Neuronal stem cell (in vitro differentiated cells): Measurements from ENCODE around the gene CHST7.

ENCODE experiments used
- DNase-seq: peaks from one replicate; pipeline ENCODE4 v3.0.0-alpha.2; 2013; ENCODE audit warnings: low spot score
- H2AFZ ChIP-seq: one replicate; pipeline ENCODE4 v1.6.1; 2013; ENCODE audit warnings: mild to moderate bottlenecking, low read length, inconsistent platforms
- H2AK5ac ChIP-seq: 2 replicates; pipeline ENCODE4 v1.6.1; 2013; ENCODE audit warnings: low read depth, mild to moderate bottlenecking, inconsistent platforms, low read length, moderate library complexity, mixed read lengths
- H2BK120ac ChIP-seq: 2 replicates; pipeline ENCODE4 v1.6.1; 2013; ENCODE audit warnings: low read depth, mild to moderate bottlenecking, inconsistent platforms, low read length, moderate library complexity, mixed read lengths
- H2BK12ac ChIP-seq: one replicate; pipeline ENCODE4 v1.6.1; 2013; ENCODE audit warnings: low read length, inconsistent platforms
- H2BK15ac ChIP-seq: 2 replicates; pipeline ENCODE4 v1.6.1; 2013; ENCODE audit warnings: mild to moderate bottlenecking, low read length, inconsistent platforms, mixed read lengths
- H2BK5ac ChIP-seq: one replicate; pipeline ENCODE4 v1.6.1; 2013; ENCODE audit warnings: inconsistent platforms, mild to moderate bottlenecking, low read length, moderate library complexity
- H3K14ac ChIP-seq: one replicate; pipeline ENCODE4 v1.6.1; 2013; ENCODE audit warnings: low read length, inconsistent platforms
- H3K18ac ChIP-seq: 2 replicates; pipeline ENCODE4 v1.6.1; 2013; ENCODE audit warnings: low read length, inconsistent platforms
- H3K23ac ChIP-seq: 2 replicates; pipeline ENCODE4 v1.6.1; 2013; ENCODE audit warnings: low read depth, mild to moderate bottlenecking, mixed read lengths, low read length, inconsistent platforms; ENCODE audit not compliant: poor library complexity
- H3K27ac ChIP-seq: replicated peaks from 3 replicates; pipeline ENCODE4 v1.5.1; 2013; ENCODE audit warnings: low read length, inconsistent platforms
- H3K27me3 ChIP-seq, 3 experiments: 2 replicates each; pipeline ENCODE4 v1.6.1; 2013; ENCODE audit warnings: low read length in 3 of 3, mild to moderate bottlenecking in 2 of 3, inconsistent platforms in 1 of 3, low read depth in 1 of 3, mixed read lengths in 1 of 3, moderate library complexity in 1 of 3; ENCODE audit not compliant: control insufficient read depth in 3 of 3, insufficient read depth in 3 of 3
- H3K36me3 ChIP-seq, 2 donors: replicated peaks in 1 of 2; 2 replicates each; pipeline ENCODE4 v1.6.1; 2013; ENCODE audit warnings: low read length in 2 of 2; ENCODE audit not compliant: control insufficient read depth in 2 of 2, insufficient read depth in 2 of 2
- H3K4ac ChIP-seq: 2 replicates; pipeline ENCODE4 v1.6.1; 2013; ENCODE audit warnings: inconsistent platforms, mild to moderate bottlenecking, low read length, moderate library complexity
- H3K4me1 ChIP-seq, 2 donors: 1 replicate in 1 of 2; 2 replicates in 1 of 2; pipeline ENCODE4 v1.6.1; 2013; ENCODE audit warnings: low read length in 2 of 2, low read depth in 1 of 2; ENCODE audit not compliant: control insufficient read depth in 2 of 2, insufficient read depth in 1 of 2
- H3K4me2 ChIP-seq: one replicate; pipeline ENCODE4 v1.6.1; 2013; ENCODE audit warnings: mild to moderate bottlenecking, low read length, inconsistent platforms; ENCODE audit not compliant: insufficient read depth, poor library complexity, severe bottlenecking
- H3K4me3 ChIP-seq, 2 donors: 2 replicates each; pipeline ENCODE4 v1.5.1; 2013; ENCODE audit warnings: low read length in 2 of 2, mild to moderate bottlenecking in 2 of 2, inconsistent platforms in 1 of 2, moderate library complexity in 1 of 2
- H3K79me1 ChIP-seq: one replicate; pipeline ENCODE4 v1.6.1; 2013; ENCODE audit warnings: low read depth, mild to moderate bottlenecking, inconsistent platforms, low read length, moderate library complexity
- H3K9ac ChIP-seq: one replicate; pipeline ENCODE4 v1.6.1; 2013; ENCODE audit warnings: mild to moderate bottlenecking, low read depth, low read length, inconsistent platforms; ENCODE audit not compliant: poor library complexity
- H3K9me3 ChIP-seq, 2 donors: replicated peaks in 1 of 2; 2 replicates each; pipeline versions ENCODE3 to v1.6.1; 2013; ENCODE audit warnings: low read length in 2 of 2, mild to moderate bottlenecking in 2 of 2, inconsistent platforms in 1 of 2, low read depth in 1 of 2, mixed read lengths in 1 of 2, moderate library complexity in 1 of 2; ENCODE audit not compliant: control insufficient read depth in 2 of 2, insufficient read depth in 1 of 2
- H4K8ac ChIP-seq: one replicate; pipeline ENCODE4 v1.6.1; 2013; ENCODE audit warnings: low read depth, mild to moderate bottlenecking, inconsistent platforms, low read length, moderate library complexity
- H4K91ac ChIP-seq: one replicate; pipeline ENCODE4 v1.6.1; 2013; ENCODE audit warnings: low read length, low read depth, mild to moderate bottlenecking, inconsistent platforms; ENCODE audit not compliant: poor library complexity
- WGBS, 2 donors: extraction: QIAGEN DNeasy Blood & Tissue Kit; methylation state at CpG; one replicate each; pipeline ENCODE4 v1.1.7; 2013; ENCODE audit warnings: missing lambda C conversion rate in 2 of 2, mixed read lengths in 1 of 2; ENCODE audit not compliant: insufficient read length in 2 of 2, insufficient replicate concordance in 1 of 2; ENCODE audit errors: extremely low coverage in 2 of 2; 5-methylcytosine and 5-hydroxymethylcytosine counted together

Gene CHST7

DNA sequence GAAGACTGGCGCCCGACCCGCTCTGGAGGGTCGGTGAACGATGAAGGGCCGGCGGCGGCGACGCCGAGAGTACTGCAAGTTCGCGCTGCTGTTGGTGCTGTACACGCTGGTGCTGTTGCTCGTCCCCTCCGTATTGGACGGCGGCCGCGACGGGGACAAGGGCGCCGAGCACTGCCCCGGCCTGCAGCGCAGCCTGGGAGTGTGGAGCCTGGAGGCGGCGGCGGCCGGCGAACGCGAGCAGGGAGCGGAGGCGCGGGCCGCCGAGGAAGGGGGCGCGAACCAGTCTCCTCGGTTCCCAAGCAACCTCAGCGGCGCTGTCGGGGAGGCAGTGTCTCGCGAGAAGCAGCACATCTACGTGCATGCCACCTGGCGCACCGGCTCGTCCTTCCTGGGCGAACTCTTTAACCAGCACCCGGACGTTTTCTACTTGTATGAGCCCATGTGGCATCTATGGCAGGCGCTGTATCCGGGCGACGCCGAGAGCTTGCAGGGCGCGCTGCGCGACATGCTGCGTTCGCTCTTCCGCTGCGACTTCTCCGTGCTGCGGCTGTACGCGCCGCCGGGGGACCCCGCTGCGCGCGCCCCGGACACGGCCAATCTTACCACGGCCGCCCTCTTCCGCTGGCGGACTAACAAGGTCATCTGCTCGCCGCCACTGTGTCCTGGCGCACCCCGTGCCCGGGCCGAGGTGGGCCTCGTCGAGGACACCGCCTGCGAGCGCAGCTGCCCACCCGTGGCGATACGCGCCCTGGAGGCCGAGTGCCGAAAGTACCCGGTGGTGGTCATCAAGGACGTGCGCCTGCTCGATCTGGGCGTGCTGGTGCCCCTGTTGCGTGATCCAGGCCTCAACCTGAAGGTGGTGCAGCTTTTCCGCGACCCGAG is 568 bp downstream of the CHST7 start:
- Histone ChIP-seq H3K27ac (no peak overlapping the region), H2AK5ac (no peak overlapping the region), H3K27me3 (peaks cover 0 to 10% (median 3%) of the 10 kb centered on the region in 3 experiments), H2BK5ac (no peak overlapping the region), H2BK120ac (no peak overlapping the region), H2AFZ (peak overlapping the region; percentile 96), H3K9me3 (no peaks in the 10 kb centered on the region), H3K36me3 (no peaks in the 10 kb centered on the region), H3K23ac (peak overlapping the region; percentile 31), H3K14ac (peak overlapping the region; percentile 38), H2BK12ac (no peak overlapping the region), H3K4me2 (peak overlapping the region; percentile 66), H3K4ac (no peak overlapping the region), H3K9ac (peak overlapping the region; percentile 81), H3K18ac (peak overlapping the region; percentile 83), H3K79me1 (peaks cover 4% of the 10 kb centered on the region), H4K91ac (no peak overlapping the region), H4K8ac (no peak overlapping the region), H3K4me1 (peaks cover 0 to 3% of the 10 kb centered on the region in 2 donors), H2BK15ac (no peak overlapping the region), H3K4me3 (peak overlapping the region; percentile 52 to 90)
- DNase-seq = peak; percentile 32
- WGBS, 2 donors = no CpG with 5 or more reads among the region's 107 CpGs

- H3K23ac ChIP-seq = no peak overlapping the region
- H4K8ac ChIP-seq = no peak overlapping the region
- H3K27me3 ChIP-seq = peaks cover 0 to 10% (median 3%) of the 10 kb centered on the region in 3 experiments
- H3K79me1 ChIP-seq = peaks cover 4% of the 10 kb centered on the region
- H3K4me1 ChIP-seq = peaks cover 0 to 3% of the 10 kb centered on the region in 2 donors
- no CpG with 5 or more reads among the region's 90 CpGs for WGBS, 2 donors
- no peak overlapping the region for H2AK5ac ChIP-seq
- peak overlapping the region; percentile 52 to 90 for H3K4me3 ChIP-seq
- DNase-seq = no peak
- H4K91ac ChIP-seq = no peak overlapping the region
- H3K4me2 ChIP-seq = peak overlapping the region; percentile 66
- H2AFZ ChIP-seq = peak overlapping the region; percentile 96
- no peak overlapping the region for H2BK12ac ChIP-seq
- H2BK15ac ChIP-seq = no peak overlapping the region
- no peaks in the 10 kb centered on the region for H3K36me3 ChIP-seq
- peak overlapping the region; percentile 38 for H3K14ac ChIP-seq
- no peak overlapping the region for H3K27ac ChIP-seq
- H3K18ac ChIP-seq = peak overlapping the region; percentile 83
- peak overlapping the region; percentile 77 for H3K9ac ChIP-seq
- no peak overlapping the region for H2BK120ac ChIP-seq
- H3K9me3 ChIP-seq = no peaks in the 10 kb centered on the region
- no peak overlapping the region for H3K4ac ChIP-seq
- no peak overlapping the region for H2BK5ac ChIP-seq
These were observed 1.3 kb downstream of the CHST7 start for GRCh38 chrX:46574774-46575381.

- Histone ChIP-seq H2AFZ (peak overlapping the region; percentile 96), H3K18ac (no peak overlapping the region), H3K4ac (no peak overlapping the region), H3K14ac (no peak overlapping the region), H4K8ac (no peak overlapping the region), H3K9ac (no peak overlapping the region), H3K9me3 (no peaks in the 10 kb centered on the region), H2AK5ac (no peak overlapping the region), H3K4me1 (peaks cover 0 to 3% of the 10 kb centered on the region in 2 donors), H2BK5ac (no peak overlapping the region), H4K91ac (no peak overlapping the region), H2BK12ac (no peak overlapping the region), H2BK15ac (no peak overlapping the region), H3K79me1 (peaks cover 4% of the 10 kb centered on the region), H3K27ac (no peak overlapping the region), H3K27me3 (peaks cover 0 to 10% (median 3%) of the 10 kb centered on the region in 3 experiments), H3K36me3 (no peaks in the 10 kb centered on the region), H3K4me2 (peak overlapping the region; percentile 66), H3K23ac (no peak overlapping the region), H2BK120ac (no peak overlapping the region), H3K4me3 (peak overlapping the region; percentile 52 to 90)
- WGBS, 2 donors = no CpG with 5 or more reads among the region's 6 CpGs
- no peak for DNase-seq
These were observed 2.0 kb downstream of the CHST7 start for GRCh38 chrX:46575586-46575985.

DNA sequence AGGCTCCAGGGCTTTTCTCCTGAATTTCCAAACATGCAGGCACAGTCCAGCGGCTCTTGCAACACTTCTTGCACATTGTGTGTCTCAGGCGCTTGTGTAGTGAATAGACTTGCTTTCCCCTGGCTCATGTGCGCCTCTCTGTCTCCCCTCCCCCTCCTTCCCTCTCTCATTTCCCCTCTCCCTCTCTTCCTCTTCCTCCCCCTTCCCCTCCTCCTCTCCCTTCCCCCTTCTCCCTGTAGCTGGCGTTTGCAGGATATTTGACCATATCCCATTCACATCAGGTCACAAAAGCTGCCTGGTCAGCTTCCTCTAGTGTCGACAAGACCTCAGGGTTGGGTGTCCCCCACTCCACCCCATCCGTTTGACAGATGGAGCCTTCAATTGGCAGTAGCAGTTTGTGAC is 2.4 kb downstream of the CHST7 start:
- Histone ChIP-seq H3K4me3 (peak overlapping the region in 1 of 2 donors; percentile 52), H2BK15ac (no peak overlapping the region), H2BK12ac (no peak overlapping the region), H2AK5ac (no peak overlapping the region), H3K9ac (no peak overlapping the region), H4K8ac (no peak overlapping the region), H3K27ac (no peak overlapping the region), H3K9me3 (no peaks in the 10 kb centered on the region), H2BK5ac (no peak overlapping the region), H3K36me3 (no peaks in the 10 kb centered on the region), H4K91ac (no peak overlapping the region), H3K14ac (no peak overlapping the region), H3K4me1 (peaks cover 0 to 3% of the 10 kb centered on the region in 2 donors), H3K27me3 (peaks cover 0 to 10% (median 3%) of the 10 kb centered on the region in 3 experiments), H3K18ac (no peak overlapping the region), H3K79me1 (peaks cover 4% of the 10 kb centered on the region), H3K23ac (no peak overlapping the region), H3K4ac (no peak overlapping the region), H3K4me2 (peak overlapping the region; percentile 62), H2BK120ac (no peak overlapping the region), H2AFZ (peak overlapping the region; percentile 96)
- DNase-seq = no peak
- WGBS, 2 donors = no CpG with 5 or more reads among the region's 6 CpGs
